H9 (cell line): ENCODE results near the gene MRPL34. TPM values are rescaled to one million over a fixed set of nuclear protein-coding genes. Genes with fewer than 3 reads are reported as not detected.
A peak's percentile ranks its signal among the peaks of the same experiment; 100 is the strongest.
"Not testable (repeated sequence)": the region's sequence is repeated elsewhere in the genome, so short reads cannot be mapped to it uniquely, and the experiment has no call there.

ENCODE experiments used
- DNase-seq: peaks from one replicate; pipeline ENCODE4 v3.0.0-alpha.2; 2017
- H2AFZ ChIP-seq: one replicate; pipeline ENCODE4 v1.6.1; 2013; ENCODE audit warnings: mild to moderate bottlenecking, low read length, control low read depth, moderate library complexity
- H2AK5ac ChIP-seq: 2 replicates; pipeline ENCODE4 v1.6.1; 2013; ENCODE audit warnings: low read length, control low read depth, mixed read lengths; ENCODE audit not compliant: insufficient read length
- H2BK120ac ChIP-seq: one replicate; pipeline ENCODE4 v1.6.1; 2013; ENCODE audit warnings: low read depth, mild to moderate bottlenecking, low read length, control low read depth, inconsistent platforms; ENCODE audit not compliant: poor library complexity, severe bottlenecking
- H2BK12ac ChIP-seq: 2 replicates; pipeline ENCODE4 v1.6.1; 2013; ENCODE audit warnings: low read length, control low read depth, mixed read lengths, low read depth; ENCODE audit not compliant: insufficient read length
- H2BK15ac ChIP-seq: 2 replicates; pipeline ENCODE4 v1.6.1; 2013; ENCODE audit warnings: low read depth, low read length, control low read depth
- H2BK20ac ChIP-seq: one replicate; pipeline ENCODE4 v1.6.1; 2013; ENCODE audit warnings: low read depth, mild to moderate bottlenecking, low read length, control low read depth, inconsistent platforms; ENCODE audit not compliant: poor library complexity, severe bottlenecking
- H2BK5ac ChIP-seq: 2 replicates; pipeline ENCODE4 v1.6.1; 2013; ENCODE audit warnings: low read length, control low read depth, mixed read lengths; ENCODE audit not compliant: insufficient read length
- H3K14ac ChIP-seq: 2 replicates; pipeline ENCODE4 v1.6.1; 2013; ENCODE audit warnings: low read length, control low read depth; ENCODE audit not compliant: insufficient read depth
- H3K18ac ChIP-seq: 2 replicates; pipeline ENCODE4 v1.6.1; 2013; ENCODE audit warnings: low read depth, mild to moderate bottlenecking, mixed read lengths, low read length, control low read depth; ENCODE audit not compliant: insufficient read length
- H3K23ac ChIP-seq: 2 replicates; pipeline ENCODE4 v1.6.1; 2013; ENCODE audit warnings: low read length, control low read depth, mixed read lengths, low read depth; ENCODE audit not compliant: insufficient read length
- H3K23me2 ChIP-seq: 2 replicates; pipeline ENCODE4 v1.6.1; 2013; ENCODE audit warnings: low read depth, mild to moderate bottlenecking, mixed read lengths, low read length, control low read depth; ENCODE audit not compliant: insufficient read length, poor library complexity, severe bottlenecking
- H3K27ac ChIP-seq: 2 replicates; pipeline ENCODE4 v1.5.1; 2013; ENCODE audit warnings: low read length, control low read depth, mixed read lengths, low read depth; ENCODE audit not compliant: insufficient read length
- H3K27me3 ChIP-seq: 2 replicates; pipeline ENCODE4 v1.6.1; 2013; ENCODE audit warnings: low read length, control low read depth, inconsistent platforms; ENCODE audit not compliant: insufficient read depth
- H3K4ac ChIP-seq: 2 replicates; pipeline ENCODE4 v1.6.1; 2013; ENCODE audit warnings: low read depth, mild to moderate bottlenecking, control low read depth, inconsistent platforms, low read length, moderate library complexity
- H3K4me1 ChIP-seq: 2 replicates; pipeline ENCODE4 v1.6.1; 2013; ENCODE audit warnings: low read length, control low read depth, inconsistent platforms; ENCODE audit not compliant: insufficient read depth
- H3K4me2 ChIP-seq: 2 replicates; pipeline ENCODE4 v1.6.1; 2013; ENCODE audit warnings: low read length, control low read depth, mixed read lengths; ENCODE audit not compliant: insufficient read length, insufficient read depth
- H3K56ac ChIP-seq: 2 replicates; pipeline ENCODE4 v1.6.1; 2013; ENCODE audit warnings: low read depth, mild to moderate bottlenecking, mixed read lengths, low read length, control low read depth; ENCODE audit not compliant: insufficient read length
- H3K79me1 ChIP-seq: 2 replicates; pipeline ENCODE4 v1.6.1; 2013; ENCODE audit warnings: low read depth, mild to moderate bottlenecking, moderate library complexity, low read length, control low read depth, inconsistent platforms; ENCODE audit not compliant: insufficient read depth, poor library complexity, severe bottlenecking
- H3K79me2 ChIP-seq: 2 replicates; pipeline ENCODE4 v1.6.1; 2013; ENCODE audit warnings: low read length, control low read depth, inconsistent platforms; ENCODE audit not compliant: insufficient read depth
- H3K9ac ChIP-seq: 2 replicates; pipeline ENCODE4 v1.6.1; 2013; ENCODE audit warnings: low read length, control low read depth, mixed read lengths; ENCODE audit not compliant: insufficient read length; ENCODE audit errors: extremely low read depth
- H3K9me3 ChIP-seq: one replicate; pipeline ENCODE4 v1.6.1; 2013; ENCODE audit warnings: low read depth, low read length, inconsistent platforms; ENCODE audit not compliant: control insufficient read depth
- H3T11ph ChIP-seq: one replicate; pipeline ENCODE4 v1.6.1; 2013; ENCODE audit warnings: mild to moderate bottlenecking, low read length, control low read depth, inconsistent platforms
- H4K20me1 ChIP-seq: one replicate; pipeline ENCODE4 v1.6.1; 2013; ENCODE audit not compliant: control insufficient read depth, insufficient read length, insufficient read depth
- H4K5ac ChIP-seq: 2 replicates; pipeline ENCODE4 v1.6.1; 2013; ENCODE audit warnings: low read depth, mild to moderate bottlenecking, mixed read lengths, low read length, control low read depth; ENCODE audit not compliant: insufficient read length
- H4K8ac ChIP-seq: replicated peaks from 2 replicates; pipeline ENCODE4 v1.6.1; 2013; ENCODE audit warnings: low read length, control low read depth, mixed read lengths, low read depth; ENCODE audit not compliant: insufficient read length
- H4K91ac ChIP-seq: 2 replicates; pipeline ENCODE4 v1.6.1; 2013; ENCODE audit warnings: low read depth, mild to moderate bottlenecking, moderate library complexity, mixed read lengths, low read length, control low read depth; ENCODE audit not compliant: insufficient read length
- H3K27ac Mint-ChIP-seq, 3 experiments: 2 replicates in 2 of 3; 3 replicates in 1 of 3; pipeline ENCODE4 v1.8.0; 2020 to 2021; ENCODE audit warnings: mixed read lengths in 3 of 3, mild to moderate bottlenecking in 1 of 3, moderate library complexity in 1 of 3
- H3K27me3 Mint-ChIP-seq: 2 replicates; pipeline ENCODE4 v1.8.0; 2021; ENCODE audit warnings: low read depth, mild to moderate bottlenecking, moderate library complexity, mixed read lengths
- H3K36me3 Mint-ChIP-seq, 3 experiments: 2 replicates in 2 of 3; 3 replicates in 1 of 3; pipeline ENCODE4 v1.8.0; 2020 to 2021; ENCODE audit warnings: low read depth in 3 of 3, mixed read lengths in 3 of 3; ENCODE audit not compliant: insufficient read depth in 1 of 3
- H3K4me1 Mint-ChIP-seq, 2 experiments: 2 replicates each; pipeline ENCODE4 v1.8.0; 2020; ENCODE audit warnings: mixed read lengths in 2 of 2
- H3K4me3 Mint-ChIP-seq, 2 experiments: 2 replicates in 1 of 2; 3 replicates in 1 of 2; pipeline ENCODE4 v1.8.0; 2020 to 2021; ENCODE audit warnings: mild to moderate bottlenecking in 2 of 2, mixed read lengths in 2 of 2, moderate library complexity in 1 of 2
- H3K9me3 Mint-ChIP-seq, 2 experiments: 2 replicates in 1 of 2; 3 replicates in 1 of 2; pipeline ENCODE4 v1.8.0; 2020; ENCODE audit warnings: mild to moderate bottlenecking in 2 of 2, mixed read lengths in 2 of 2, moderate library complexity in 1 of 2
- CTCF ChIP-seq: fragments of 200-600 bp; sonication (generic); conservative IDR thresholded peaks from 3 replicates; pipeline ENCODE4 v1.8.0; 2021; ENCODE audit warnings: antibody characterized with exemption, mild to moderate bottlenecking
- WGBS: extraction: QIAGEN DNeasy Blood & Tissue Kit; methylation state at CpG from one replicate; pipeline ENCODE4 v1.1.7; 2013; ENCODE audit warnings: missing lambda C conversion rate, low lambda C conversion rate, mixed read lengths; ENCODE audit not compliant: insufficient read length; ENCODE audit errors: extremely low coverage; 5-methylcytosine and 5-hydroxymethylcytosine counted together
- total RNA-seq: library from RNA; stranded (reverse); gene quantifications from 2 replicates; pipeline ENCODE4 v1.2.1, GENCODE V29; 2021

MRPL34 gene
- total RNA-seq, 1 experiment from 2014 or later, result 84.6 TPM

- Histone ChIP-seq H4K91ac (no peak overlapping the region), H2BK5ac (no peak overlapping the region), H3K79me2 (no peaks in the 10 kb centered on the region), H3K9me3 (no peaks in the 10 kb centered on the region), H3K14ac (no peak overlapping the region), H3K79me1 (peaks cover 10% of the 10 kb centered on the region), H4K5ac (no peak overlapping the region), H3K4me1 (peaks cover 4% of the 10 kb centered on the region; the same call in 1 of the 2 replicates), H3K56ac (no peak overlapping the region), H3K27me3 (no peaks in the 10 kb centered on the region), H2AFZ (no peak overlapping the region), H3K4me2 (no peak overlapping the region), H2BK12ac (no peak overlapping the region), H2BK120ac (no peak overlapping the region), H4K20me1 (no peaks in the 10 kb centered on the region), H2BK15ac (no peak overlapping the region), H3K9ac (no peak overlapping the region), H3T11ph (no peak overlapping the region), H3K23me2 (peaks cover 5% of the 10 kb centered on the region), H3K23ac (no peak overlapping the region), H2BK20ac (no peak overlapping the region), H4K8ac (no peak overlapping the region), H2AK5ac (no peak overlapping the region), H3K4ac (no peak overlapping the region), H3K18ac (no peak overlapping the region), H3K27ac (no peak overlapping the region)
- no CpG with 5 or more reads among the region's 13 CpGs for WGBS
- no peak for DNase-seq
- TF ChIP-seq CTCF, result no peak
- Mint-ChIP-seq H3K4me1 (peaks cover 15 to 19% of the 10 kb centered on the region in 2 experiments), H3K27ac (no peak overlapping the region), H3K9me3 (no peaks in the 10 kb centered on the region; a peak in 1 of 5 replicates), H3K27me3 (no peaks in the 10 kb centered on the region; the same call in 1 of the 2 replicates), H3K36me3 (peaks cover 11 to 33% (median 31%) of the 10 kb centered on the region in 3 experiments), H3K4me3 (peak overlapping the region; percentile 94 to 96)
Measured at GRCh38 chr19:17268754-17269153, 36.9 kb upstream of the MRPL34 start.

GRCh38 chr19:17274892-17275291, 30.8 kb upstream of the MRPL34 start:
- WGBS, result no CpG with 5 or more reads among the region's 3 CpGs
- not testable (repeated sequence) for H3K18ac ChIP-seq, H3K4me1 ChIP-seq, H4K8ac ChIP-seq, H3K27me3 ChIP-seq, H4K20me1 ChIP-seq, H3K9ac ChIP-seq, H3K4me1 Mint-ChIP-seq, H3K79me2 ChIP-seq, H3K23ac ChIP-seq, H4K91ac ChIP-seq, H3K23me2 ChIP-seq, H3K4me3 Mint-ChIP-seq, H3K4me2 ChIP-seq, H3K27ac ChIP-seq, H3K27ac Mint-ChIP-seq, H3K56ac ChIP-seq, H2AK5ac ChIP-seq, H2BK120ac ChIP-seq, H3K4ac ChIP-seq, H3K9me3 Mint-ChIP-seq, H4K5ac ChIP-seq, H2AFZ ChIP-seq, H2BK5ac ChIP-seq, H2BK15ac ChIP-seq, H3K14ac ChIP-seq, H2BK20ac ChIP-seq, H2BK12ac ChIP-seq, H3K27me3 Mint-ChIP-seq, DNase-seq, H3K79me1 ChIP-seq, H3K9me3 ChIP-seq, H3T11ph ChIP-seq
- peaks cover 42 to 73% (median 72%) of the 10 kb centered on the region in 3 experiments; a peak in 6 of 7 replicates for H3K36me3 Mint-ChIP-seq
